GM23338 (cell line): ENCODE measurements around the gene OARD1.

ENCODE experiments used
- CREB1 ChIP-seq: fragments of 250-450 bp; sonication (Bioruptor Pico); IDR thresholded peaks from 2 replicates; pipeline ENCODE4 v1.5.0; 2020; ENCODE audit warnings: low read depth, mild to moderate bottlenecking, moderate library complexity
- CTCF ChIP-seq, 2 experiments: fragments of 200-600 bp in 1 of 2; sonication (generic) in 1 of 2; conservative IDR thresholded peaks; 2 replicates each; pipeline versions ENCODE4 v1.5.1 to v1.6.1; 2016 to 2017; ENCODE audit warnings: antibody characterized with exemption in 2 of 2, low read depth in 2 of 2, mild to moderate bottlenecking in 2 of 2, moderate library complexity in 1 of 2
- EZH2 ChIP-seq: fragments of 200-600 bp; sonication (generic); IDR thresholded peaks from one replicate; pipeline ENCODE4 v1.8.0; 2017; ENCODE audit warnings: antibody characterized with exemption, mild to moderate bottlenecking, low read depth; ENCODE audit not compliant: unreplicated experiment
- EZH2phosphoT487 ChIP-seq: fragments of 200-600 bp; sonication (generic); IDR thresholded peaks from one replicate; pipeline ENCODE4 v1.8.1; 2018; ENCODE audit warnings: antibody characterized with exemption; ENCODE audit not compliant: unreplicated experiment
- POLR2AphosphoS5 ChIP-seq: IDR thresholded peaks from 2 replicates; pipeline ENCODE4 v1.6.1; 2016; ENCODE audit warnings: antibody characterized with exemption, low read depth
- REST ChIP-seq: IDR thresholded peaks from one replicate; pipeline ENCODE4 v1.6.1; 2018; ENCODE audit warnings: antibody characterized with exemption; ENCODE audit not compliant: unreplicated experiment

- no peak for TF ChIP-seq CREB1 (CRISPR knock-in tag)
- TF ChIP-seq CTCF (conservative IDR thresholded peaks at IDR 0.05; ENCODE audit: low read depth in 2 of 2), result no peak
- TF ChIP-seq EZH2phosphoT487, result no peak
- no peak for TF ChIP-seq EZH2
- no peak for TF ChIP-seq REST
- TF ChIP-seq POLR2AphosphoS5, result no peak
These were observed 2.7 kb upstream of the OARD1 start for GRCh38 chr6:41074692-41075436.
